ENCODE results near the gene ASGR1.
A peak's percentile ranks its signal among the peaks of the same experiment; 100 is the strongest.

ASGR1 gene, protein sequence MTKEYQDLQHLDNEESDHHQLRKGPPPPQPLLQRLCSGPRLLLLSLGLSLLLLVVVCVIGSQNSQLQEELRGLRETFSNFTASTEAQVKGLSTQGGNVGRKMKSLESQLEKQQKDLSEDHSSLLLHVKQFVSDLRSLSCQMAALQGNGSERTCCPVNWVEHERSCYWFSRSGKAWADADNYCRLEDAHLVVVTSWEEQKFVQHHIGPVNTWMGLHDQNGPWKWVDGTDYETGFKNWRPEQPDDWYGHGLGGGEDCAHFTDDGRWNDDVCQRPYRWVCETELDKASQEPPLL

DNA sequence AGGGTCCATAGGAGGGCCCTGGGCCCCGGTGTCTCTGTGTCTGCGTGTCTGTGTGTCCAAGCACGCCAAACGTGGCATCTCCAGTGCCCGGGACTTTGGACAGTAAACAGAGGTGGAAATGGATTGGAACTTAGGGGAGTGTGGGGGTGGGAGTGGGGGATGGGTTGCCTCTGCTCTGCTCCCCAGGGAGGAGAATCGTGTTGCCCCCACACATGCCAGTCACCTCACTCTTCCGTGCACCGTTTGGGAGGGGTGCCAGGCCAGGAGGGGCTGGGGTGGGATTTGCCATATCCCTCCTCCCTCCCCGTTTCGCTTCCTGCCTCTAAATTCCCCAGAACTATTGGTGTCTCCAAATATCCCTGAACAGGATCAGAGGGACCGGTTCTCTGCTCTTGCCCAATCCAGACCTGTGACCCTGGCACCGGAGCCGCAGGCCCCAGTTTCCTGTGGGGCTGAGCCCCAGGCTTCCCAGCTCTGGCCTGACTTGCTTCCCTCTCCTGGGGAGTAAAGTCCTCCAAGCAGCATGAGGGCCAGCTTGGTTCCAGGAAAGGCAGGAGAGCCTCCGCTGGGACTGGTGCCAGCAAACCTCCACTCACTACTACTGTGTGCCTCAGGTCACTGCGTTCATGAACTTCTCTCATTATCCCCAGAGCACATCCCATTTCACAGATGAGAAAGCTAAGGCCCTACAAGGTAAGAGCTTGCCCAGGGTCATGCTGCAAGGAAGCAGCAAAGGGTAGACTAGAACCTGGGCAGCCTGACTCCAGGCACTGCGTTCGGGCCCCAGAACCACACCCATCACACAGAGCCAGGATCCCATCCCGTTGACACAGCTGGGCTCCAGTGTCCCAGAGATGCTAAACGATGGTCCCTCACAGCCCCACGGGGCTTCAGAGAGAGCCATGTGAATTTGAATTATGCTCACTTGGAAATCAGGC, at the start of gene ASGR1:
Gene ASGR1 (minus strand): TSS at position 54 of the 938 bp plus-strand sequence. CDS start 807 bp downstream, outside the sequence.
- no peak for DNase-seq

DNA sequence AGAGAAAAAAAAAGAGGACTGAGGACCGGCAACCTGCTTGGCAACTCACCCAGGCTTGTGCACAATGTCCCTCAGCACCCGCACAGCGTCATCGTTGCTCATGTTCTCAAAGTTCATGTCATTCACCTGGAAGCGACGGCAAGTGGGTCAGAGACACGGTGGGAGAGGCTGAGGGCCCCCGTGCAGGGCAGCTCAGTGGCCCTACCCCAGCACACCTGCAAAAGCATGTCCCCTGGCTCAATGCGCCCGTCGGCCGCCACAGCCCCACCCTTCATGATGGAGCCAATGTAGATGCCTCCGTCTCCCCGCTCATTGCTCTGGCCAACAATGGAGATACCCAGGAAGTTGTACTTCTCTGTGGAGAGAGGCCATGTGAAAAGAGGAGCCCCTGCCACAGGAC, 49.8 kb upstream of the ASGR1 start:
- no peak for DNase-seq

DNA sequence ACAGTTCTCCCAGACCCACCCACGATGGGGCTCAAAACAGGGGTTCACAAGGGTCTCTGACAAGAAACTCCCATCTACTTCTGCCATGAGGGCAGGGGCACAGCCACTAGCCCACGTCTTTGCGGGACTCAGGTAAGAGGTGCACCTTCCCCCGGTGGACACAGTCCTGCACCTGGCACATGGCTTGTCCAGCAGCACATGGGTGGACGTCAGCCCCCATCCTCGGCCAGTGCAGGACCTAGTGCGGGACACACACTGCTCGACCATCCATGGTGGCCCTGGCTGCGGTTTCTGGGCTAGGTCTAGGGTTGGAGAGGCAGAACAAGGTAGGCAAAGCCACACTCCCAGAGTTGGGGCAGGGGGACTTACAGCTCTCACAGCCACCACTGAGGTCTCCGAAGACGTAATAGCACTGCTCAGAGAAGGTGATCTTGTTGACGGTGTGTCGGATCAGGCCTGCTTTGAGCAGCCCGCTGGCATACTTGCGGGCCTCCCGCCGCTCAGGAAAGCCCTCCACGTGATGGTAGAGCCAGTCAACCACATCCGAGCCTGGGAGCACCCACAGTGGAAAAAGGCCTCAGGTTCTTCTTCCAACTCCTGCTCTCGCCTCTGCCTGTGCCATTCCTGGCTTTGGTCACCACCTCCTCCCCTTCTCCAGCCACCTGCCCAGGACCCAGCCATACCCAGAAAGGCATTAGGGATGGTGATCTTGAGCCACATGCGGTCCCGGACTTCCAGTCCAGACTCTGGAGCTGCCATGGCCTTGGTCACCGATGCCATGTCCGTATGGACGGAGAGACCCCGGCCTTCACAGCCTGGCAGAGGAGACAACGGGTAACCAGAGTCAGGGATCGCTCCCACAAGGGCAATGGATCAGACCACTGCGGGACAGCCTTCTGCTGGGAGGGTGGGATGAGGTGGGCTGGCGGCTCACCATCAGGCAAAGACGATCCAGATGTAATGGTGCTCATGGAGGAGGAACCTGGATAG, 47.8 kb upstream of the ASGR1 start:
- no peak for DNase-seq

DNA sequence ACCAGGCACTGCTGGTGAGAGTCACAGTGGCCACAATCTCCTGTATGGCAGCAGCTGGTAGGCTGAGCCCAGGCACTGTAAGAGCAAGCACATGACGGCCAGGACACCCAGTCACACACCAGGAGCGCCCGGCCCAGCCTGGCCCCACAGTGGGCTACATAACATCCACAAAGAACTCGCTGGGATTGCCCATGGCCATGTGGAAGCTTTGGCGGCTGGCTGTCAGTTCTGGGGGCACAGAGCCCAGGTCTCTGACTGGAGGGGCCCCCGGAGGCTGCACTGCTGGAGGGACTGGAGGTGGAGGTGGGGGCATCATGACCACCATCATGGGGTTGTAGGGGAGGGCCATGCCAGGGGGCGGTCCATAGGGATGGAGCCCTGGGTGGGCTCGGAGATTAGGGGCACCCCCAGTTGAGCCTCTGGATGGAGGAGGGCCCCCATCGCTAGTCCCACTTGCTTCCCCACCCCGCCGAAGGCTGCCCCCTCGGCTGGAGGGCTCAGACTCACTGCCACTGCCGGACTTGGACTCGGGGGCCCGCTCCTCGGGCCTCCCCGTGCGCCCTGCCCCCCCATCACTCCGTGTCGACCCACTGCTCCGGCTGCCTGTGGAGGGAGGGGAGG, 46.7 kb upstream of the ASGR1 start:
- no peak for DNase-seq

DNA sequence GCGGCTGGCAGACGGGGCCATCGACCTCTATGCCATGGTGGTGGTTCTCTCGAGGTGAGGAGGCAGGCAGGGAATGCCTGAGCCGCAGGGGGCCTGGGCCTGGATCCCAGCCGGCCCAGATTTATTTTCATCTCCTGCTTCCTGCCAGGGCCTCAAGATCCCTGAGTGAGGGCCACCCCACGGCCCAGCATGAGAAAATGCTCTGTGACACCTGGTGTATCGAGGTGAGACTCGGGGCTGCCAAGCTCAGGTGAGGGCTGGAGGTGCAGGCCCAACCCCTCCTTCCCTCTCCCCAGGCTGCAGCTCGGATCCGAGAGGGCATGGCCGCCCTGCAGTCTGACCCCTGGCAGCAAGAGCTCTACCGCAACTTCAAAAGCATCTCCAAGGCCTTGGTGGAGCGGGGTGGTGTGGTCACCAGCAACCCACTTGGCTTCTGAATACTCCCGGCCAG, 45.5 kb upstream of the ASGR1 start:
- DNase-seq = no peak

DNA sequence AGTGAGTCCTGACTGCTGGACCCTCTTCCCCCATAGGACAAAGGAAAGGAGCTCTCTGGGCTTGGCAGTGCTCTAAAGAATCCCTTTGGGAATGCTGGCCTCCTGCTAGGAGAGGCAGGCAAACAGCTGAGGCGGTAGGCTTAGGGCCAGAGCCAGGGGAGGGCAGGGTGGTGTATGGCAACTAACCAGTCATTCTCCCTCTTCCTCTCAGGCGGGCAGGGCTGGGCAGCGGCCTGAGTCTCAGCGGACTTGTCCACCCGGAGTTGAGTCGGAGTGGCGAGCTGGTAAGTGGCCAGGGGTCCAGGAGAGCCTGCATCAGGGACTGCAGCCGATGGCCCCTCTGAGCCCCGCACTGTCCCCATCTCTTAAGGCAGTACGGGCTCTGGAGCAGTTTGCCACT, 44.9 kb upstream of the ASGR1 start:
- DNase-seq = no peak

DNA sequence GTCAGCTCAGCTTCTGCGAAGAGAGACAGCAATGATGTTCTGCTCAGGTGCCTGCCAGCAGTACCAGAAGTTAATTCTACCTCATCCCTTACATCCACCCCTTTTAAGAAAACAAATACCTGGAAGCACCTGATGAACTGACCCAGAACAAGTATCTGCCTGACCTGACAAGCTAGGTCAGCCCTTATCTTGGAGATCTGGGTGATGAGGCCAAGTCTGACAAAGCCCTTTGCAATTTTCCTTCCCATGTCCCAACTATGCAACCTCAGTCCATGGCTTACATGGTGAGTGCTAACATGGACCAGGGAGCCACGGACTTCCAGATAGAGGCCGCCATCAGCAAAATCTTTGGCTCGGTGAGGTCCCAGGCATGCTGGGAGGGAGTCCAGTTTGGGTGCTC, 44.2 kb upstream of the ASGR1 start:
- DNase-seq = no peak

DNA sequence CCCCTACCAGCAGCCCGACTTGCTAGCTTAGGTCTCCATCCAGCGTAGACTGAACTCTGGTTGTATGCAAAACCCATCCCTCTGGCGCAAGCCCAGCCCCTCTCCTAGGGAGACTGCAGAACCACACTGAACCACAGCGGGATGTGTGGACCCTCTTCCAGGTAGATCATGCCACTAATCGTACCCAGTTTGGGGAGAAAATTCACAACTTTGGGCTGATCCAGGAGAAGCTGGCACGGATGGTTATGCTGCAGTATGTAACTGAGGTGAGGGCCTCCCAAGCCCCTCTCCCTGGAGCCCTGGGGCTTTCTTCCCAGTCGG, 43.8 kb upstream of the ASGR1 start:
- no peak for DNase-seq

DNA sequence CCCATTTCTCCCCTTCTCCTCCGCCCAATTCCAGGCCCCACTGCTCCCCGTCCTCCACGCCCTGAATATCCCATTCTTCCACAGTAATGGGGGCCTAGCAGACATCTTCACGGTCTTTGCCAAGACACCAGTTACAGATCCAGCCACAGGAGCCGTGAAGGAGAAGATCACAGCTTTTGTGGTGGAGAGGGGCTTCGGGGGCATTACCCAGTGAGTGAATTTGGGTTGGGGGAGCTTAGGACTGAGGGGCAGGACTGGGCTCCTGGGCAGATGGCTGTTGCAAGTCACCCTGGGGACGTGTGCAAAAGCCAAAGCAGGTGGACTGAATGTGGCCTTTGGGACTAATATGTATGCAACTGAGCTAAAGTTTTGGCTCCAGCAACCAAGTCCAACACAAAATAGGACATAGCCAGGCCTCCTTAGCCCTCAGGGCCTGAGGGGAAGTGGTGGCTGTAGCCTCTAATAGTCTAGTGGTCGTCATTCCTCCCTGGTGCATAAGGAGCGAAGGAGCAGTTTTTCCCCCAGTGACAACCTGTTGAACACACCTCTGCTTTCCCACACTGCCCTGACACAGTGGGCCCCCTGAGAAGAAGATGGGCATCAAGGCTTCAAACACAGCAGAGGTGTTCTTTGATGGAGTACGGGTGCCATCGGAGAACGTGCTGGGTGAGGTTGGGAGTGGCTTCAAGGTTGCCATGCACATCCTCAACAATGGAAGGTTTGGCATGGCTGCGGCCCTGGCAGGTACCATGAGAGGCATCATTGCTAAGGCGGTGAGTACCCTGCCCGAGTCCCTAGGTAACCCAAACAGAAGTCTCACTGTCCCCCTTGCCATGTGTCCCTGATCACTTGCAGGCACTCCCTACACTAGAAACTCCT, 43.2 kb upstream of the ASGR1 start:
- no peak for DNase-seq

DNA sequence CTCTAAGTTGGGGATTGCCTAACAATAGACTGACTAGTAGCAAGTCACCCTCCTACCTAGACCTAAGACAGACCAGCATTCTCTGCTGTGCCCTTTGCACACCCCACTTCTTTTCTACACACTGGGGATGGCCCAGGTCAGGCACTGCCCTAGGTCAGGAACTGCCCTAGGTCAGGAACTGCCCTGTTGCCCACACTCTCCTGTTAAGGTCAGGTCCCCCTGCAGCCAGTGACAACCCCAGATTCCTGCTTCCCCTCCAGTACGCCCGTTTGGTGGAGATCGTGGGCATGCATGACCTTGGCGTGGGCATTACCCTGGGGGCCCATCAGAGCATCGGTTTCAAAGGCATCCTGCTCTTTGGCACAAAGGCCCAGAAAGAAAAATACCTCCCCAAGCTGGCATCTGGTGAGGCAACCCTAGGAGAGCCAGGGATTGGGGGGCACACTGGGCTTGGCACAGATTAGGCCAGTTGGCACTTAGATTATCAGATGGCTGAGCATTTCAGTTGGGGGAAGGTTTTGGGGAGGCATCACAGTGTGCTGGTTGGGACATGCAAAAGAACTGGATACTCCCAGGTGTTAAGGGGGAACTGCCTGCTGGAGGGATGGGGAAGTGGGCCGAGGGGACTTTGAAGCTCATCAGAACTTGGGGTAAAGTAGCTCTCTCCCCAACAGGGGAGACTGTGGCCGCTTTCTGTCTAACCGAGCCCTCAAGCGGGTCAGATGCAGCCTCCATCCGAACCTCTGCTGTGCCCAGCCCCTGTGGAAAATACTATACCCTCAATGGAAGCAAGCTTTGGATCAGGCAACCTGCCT, 42.3 kb upstream of the ASGR1 start:
- DNase-seq = no peak

DNA sequence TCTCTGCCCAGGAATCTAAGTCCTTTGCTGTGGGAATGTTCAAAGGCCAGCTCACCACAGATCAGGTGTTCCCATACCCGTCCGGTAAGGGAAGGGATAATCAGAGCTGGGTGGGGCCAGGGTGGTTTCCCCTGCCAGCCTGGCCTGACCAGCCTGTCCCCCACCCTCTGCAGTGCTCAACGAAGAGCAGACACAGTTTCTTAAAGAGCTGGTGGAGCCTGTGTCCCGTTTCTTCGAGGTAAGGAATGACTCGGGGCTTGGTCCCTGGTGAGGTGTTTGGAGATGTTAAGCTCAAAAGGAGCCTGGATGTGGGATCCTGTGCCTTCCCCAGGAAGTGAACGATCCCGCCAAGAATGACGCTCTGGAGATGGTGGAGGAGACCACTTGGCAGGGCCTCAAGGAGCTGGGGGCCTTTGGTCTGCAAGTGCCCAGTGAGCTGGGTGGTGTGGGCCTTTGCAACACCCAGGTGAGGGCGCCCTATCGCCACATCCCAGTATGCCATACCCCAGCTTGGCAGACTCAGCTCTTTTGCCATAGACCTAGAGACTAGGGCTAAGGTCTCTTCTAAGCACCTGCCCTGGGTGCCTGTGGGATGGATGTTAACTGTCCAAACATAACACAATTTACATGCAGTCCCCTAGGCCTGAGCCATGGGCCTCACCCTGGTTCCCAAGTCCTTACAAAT, 41.6 kb upstream of the ASGR1 start:
- DNase-seq = no peak

DNA sequence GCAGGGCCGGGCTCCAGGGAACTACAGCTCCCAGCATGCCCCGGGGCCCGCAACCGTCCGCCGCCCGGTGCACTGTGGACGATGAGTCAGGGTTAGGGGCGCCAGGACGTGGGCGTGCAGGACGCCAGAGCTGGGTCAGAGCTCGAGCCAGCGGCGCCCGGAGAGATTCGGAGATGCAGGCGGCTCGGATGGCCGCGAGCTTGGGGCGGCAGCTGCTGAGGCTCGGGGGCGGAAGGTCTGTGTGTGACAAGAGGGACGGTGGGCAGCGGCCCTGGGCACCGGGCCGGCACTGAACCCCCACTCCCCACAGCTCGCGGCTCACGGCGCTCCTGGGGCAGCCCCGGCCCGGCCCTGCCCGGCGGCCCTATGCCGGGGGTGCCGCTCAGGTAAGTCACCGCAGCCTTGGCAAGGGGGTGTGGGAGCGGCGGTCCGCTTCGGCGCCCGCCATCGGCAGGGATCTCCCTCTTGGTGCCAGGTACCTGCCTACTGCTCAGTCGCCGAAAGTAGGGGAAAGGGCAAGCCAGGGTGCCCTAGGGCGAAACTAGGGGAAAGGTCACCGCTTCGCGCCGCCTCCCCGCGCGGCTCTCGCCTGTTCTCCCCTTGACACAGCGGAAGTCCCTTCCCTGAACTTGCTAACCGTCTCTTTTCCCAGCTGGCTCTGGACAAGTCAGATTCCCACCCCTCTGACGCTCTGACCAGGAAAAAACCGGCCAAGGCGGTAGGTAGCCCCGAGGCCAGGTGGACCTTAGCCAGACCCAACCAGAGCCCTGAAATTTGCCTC, 40.8 kb upstream of the ASGR1 start, which contains the start of the genes ACADVL and DLG4:
Gene ACADVL (plus strand): TSS at position 127 of the 781 bp plus-strand sequence. CDS start 47 bp downstream, at position 174.
Gene DLG4 (minus strand): TSS at position 25 of the 781 bp plus-strand sequence.
- peak; percentile 42 for DNase-seq

DNA sequence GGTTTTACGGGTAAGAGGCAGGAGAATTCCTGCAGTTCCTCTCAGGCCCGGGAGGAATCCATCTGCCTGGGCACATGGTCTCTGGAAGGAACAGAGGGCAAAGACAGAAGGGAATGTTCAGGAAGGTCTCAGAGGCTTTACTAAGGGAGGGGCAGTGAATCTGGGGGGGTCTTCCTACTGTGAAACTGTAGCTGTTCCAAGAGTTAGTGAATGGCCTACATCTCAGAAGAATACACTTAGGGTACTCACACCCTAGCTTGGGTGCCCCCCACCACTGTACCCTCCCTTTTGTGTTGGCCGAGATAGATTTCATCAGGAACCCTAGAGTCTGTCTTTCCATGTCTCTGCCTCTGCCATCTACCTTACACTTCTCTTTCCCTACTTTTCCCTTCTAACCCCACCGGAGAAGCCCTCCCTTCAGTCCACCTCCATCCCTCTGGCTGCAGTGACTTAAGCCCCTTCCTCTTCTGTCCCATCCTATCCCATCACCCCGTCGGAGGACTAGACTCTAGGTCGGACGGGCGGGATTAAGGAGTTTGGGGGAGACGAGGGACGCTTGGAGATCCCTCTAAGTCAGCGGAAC, 40.1 kb upstream of the ASGR1 start:
- no peak for DNase-seq

DNA sequence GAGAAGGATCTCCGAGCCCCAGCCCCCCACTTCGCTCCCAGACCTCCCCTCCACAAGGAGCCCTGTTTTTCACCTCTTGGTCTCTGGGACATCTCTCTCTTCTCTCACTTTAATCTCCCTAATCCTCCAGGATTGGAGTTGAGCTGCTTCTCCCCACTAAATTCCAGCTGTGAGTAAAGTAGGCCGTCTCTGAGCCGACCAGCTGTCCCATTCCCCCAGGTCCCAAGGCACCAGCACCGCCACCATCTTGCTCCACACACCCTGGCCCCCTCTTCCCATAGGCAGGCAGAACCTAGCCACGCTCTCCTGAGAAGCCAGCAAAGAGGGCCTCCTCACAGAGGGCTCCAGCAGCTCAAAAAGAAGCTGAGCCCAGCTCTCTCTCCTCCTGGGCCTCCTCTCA, 39.6 kb upstream of the ASGR1 start:
- DNase-seq = no peak

DNA sequence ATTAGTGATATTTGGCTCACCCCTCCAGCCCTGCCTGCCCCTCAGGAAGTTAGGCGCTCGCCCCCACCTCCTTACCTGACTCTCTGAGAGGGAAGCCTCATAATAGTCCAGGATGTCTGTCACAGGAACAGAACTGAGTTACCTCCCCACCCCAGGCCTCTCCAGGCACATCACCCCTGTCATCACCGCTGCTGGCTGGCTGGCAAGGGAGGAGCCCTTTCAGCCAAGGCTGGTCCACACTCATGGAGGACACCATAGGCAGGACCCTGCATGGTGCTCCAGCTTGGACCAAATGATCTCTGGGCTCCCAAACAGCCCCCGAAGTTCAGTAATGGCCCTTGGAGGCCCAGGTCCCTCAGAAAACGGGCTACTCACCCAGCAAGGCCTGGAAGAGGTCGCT, 39.0 kb upstream of the ASGR1 start:
- DNase-seq = no peak

DNA sequence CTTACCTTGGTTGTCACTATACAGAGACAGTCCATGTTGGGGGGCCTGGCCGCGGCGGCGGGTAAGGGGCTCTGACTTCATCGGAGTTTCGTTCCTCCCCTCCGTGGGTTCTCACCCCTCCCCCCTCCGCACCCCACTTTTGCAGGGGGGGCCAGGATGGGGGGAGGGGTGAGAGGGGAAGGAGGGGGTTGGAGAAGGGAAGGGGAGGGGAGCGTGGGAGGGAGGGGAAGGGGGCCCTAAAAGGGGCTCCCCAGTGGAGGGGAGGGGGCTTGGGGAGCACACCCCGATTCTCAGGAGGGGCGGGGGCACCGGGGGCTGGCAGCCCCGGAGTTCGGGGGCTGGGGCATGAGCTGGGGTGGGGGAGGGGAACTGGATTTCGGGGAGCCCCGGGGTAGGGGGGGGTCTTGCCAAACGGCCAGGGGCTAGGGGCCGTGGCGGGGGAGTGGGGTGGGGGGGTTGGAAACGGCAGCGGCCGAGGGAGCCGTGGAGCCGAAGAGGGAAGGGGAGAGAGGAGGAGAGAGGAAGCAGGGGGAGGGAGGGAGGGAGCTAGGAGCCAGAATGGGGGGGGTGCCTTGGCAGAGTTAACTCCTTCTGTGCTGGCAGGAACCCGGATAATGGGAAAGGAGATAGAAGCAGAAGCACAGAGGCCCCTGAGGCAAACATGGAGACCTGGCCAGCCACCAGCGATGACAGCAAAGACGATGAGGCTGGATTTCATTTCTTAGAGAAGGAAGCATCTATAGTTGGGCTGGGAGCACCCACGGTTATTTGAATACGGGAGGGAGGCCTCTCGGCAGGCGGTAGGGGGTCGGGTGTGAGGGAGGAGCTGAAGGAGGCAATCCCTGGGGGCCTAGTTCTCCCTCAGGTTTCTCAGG, 38.2 kb upstream of the ASGR1 start:
- no peak for DNase-seq
